ENCODE measurements around the gene DCANP1.
A peak's percentile ranks its signal among the peaks of the same experiment; 100 is the strongest.

The DCANP1 gene

DNA sequence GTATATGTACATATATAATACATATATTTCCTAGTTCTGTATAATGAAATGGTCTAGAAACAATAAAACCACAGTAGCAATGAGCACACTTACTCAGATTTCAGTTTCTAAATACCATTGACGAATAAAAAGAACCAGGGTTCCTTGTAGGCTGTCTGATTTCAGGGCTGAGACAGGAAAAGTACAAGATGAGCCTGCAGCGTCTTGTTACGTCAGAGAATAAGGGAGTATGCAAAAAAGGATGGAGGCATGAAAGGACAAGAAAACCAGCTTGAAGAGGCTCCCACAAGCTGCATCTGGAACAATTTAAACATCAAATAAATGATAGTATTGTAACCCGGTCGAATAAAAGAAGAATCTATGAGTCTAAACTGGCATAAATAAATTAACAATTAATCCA lies 22.8 kb upstream of the DCANP1 start:
- TF ChIP-seq GATA1 (IDR thresholded peaks at IDR 0.05; ENCODE audit: low read depth, low read length), result no peak
- no peak for TF ChIP-seq POLR2A (IDR thresholded peaks at IDR 0.05; ENCODE audit: low read length)
- no peak for DNase-seq

DNA sequence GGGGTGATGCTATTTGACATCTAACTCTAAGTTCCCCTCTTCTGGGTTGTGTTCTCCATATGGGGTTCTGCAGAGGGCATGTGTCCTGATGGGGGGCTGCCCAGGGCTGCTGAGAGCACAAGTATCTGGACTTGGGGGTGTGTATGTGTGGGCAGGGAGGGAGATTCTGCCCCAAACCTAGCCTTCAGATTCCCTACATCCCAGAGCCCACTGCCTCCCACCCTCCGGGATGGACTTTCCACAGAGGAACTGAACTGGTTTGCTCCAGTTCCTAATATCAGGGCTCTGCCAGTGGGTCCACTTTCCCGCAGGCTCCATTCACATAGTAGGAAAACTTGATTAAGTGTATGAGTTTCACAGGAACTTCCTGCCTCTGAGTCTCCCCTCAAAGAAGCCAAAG lies 21.4 kb upstream of the DCANP1 start:
- no peak for DNase-seq
- TF ChIP-seq POLR2A (IDR thresholded peaks at IDR 0.05; ENCODE audit: low read length), result no peak
- no peak for TF ChIP-seq GATA1 (IDR thresholded peaks at IDR 0.05; ENCODE audit: low read depth, low read length)

DNA sequence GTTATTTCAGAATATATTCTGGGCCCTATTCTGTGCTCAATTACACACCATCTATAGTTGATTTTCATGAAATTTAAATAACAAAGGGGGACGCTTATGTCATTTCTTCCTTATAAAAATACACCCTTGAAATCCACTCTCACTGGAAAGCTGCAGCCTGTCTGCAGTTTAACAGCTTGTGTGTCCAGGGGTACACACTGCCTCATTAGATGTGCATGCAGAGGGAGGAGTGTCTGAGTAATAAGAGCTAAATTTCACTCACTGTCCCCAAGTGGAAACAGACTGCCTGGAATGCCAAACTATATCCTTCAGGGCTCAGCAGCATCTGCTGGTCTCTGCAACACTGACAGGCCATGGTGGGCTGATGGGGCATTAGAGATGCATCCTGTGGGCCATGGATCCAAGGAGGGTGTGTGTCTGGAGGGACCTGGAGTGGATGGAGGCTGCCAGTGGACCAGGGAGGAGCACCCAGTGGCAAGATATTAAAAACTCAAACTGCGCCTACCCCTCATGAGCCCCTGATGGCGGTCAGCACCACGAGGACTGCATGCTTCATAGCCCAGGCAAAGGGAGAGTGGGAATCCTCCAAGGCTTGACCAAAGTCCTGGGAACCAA lies 20.8 kb upstream of the DCANP1 start:
- no peak for DNase-seq
- TF ChIP-seq POLR2A (IDR thresholded peaks at IDR 0.05; ENCODE audit: low read length), result no peak
- TF ChIP-seq GATA1 (IDR thresholded peaks at IDR 0.05; ENCODE audit: low read depth, low read length), result no peak

DNA sequence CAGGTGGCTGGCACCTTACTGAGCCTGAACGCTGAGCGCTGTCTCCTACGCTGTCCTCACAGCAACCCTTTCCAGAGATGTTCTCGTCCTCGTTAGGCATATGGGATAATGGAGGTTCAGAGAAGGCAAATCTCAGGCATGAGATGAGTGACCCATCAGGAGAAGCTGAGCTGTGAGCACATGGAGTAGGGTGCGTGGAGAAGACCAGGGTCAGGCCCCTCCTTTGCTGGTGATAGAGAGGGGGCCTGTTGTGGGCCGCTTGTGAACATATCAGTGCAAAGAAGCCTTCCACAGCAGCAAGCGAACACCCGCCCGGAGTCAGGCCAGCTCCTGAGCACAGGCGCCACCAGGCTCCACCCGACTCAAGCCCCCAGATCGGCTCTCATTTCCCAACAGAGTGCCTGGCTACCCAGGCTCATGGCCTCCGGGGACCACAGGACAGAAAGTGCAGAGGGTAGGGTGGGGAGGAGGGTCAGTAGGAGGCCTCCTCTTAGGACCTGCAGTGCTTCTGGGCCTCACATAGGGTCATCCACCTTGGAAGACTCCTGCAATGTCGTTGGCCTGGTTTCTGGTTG lies 20.0 kb upstream of the DCANP1 start:
- TF ChIP-seq POLR2A (IDR thresholded peaks at IDR 0.05; ENCODE audit: low read length) (no peak), GATA1 (IDR thresholded peaks at IDR 0.05; ENCODE audit: low read depth, low read length) (no peak)
- DNase-seq, result no peak

DNA sequence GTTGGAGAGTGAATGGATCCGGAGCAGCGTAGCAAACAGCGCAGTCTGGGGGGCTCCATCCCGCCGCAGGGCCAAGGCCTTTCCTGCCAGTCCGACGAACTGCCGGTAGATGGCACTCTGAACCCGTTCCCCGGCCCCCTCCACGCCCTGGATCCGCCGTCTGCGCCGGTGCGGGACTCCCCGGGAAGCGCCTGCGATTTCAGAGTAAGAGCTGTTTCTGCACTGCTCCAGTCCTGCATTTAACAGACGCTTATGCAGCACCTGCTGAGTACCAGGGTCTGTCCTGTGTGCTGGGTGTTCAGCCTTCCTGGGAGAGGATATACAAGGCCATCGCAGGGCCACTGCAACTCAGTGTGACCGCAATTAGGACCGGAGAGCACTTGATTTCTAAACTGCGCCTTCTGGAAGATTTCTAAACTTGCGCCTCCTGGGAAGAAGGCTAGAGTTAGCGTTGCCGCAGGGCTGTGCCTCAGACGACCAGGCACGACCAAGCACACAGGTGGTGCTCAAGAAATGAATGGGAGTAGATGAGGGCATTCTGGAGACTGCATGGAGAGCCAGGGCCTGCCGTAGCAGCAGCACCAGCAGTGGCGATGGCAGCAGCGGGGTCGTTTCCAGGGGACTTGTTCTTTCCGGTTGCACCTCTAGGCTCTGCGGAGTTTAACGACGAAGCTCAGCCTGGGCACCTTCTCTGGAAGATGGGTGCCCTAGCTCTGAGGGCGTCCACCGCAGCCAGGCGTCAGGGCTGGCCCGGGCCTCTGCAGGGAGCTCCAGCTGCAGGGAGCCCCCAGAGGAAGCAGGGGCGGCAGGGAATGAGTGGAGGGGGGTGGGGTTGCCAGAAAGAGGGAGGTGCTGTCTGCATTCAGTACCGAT lies 19.3 kb upstream of the DCANP1 start:
- TF ChIP-seq GATA1 (IDR thresholded peaks at IDR 0.05; ENCODE audit: low read depth, low read length) (no peak), POLR2A (IDR thresholded peaks at IDR 0.05; ENCODE audit: low read length) (no peak)
- peak; percentile 78 to 86 for DNase-seq

DNA sequence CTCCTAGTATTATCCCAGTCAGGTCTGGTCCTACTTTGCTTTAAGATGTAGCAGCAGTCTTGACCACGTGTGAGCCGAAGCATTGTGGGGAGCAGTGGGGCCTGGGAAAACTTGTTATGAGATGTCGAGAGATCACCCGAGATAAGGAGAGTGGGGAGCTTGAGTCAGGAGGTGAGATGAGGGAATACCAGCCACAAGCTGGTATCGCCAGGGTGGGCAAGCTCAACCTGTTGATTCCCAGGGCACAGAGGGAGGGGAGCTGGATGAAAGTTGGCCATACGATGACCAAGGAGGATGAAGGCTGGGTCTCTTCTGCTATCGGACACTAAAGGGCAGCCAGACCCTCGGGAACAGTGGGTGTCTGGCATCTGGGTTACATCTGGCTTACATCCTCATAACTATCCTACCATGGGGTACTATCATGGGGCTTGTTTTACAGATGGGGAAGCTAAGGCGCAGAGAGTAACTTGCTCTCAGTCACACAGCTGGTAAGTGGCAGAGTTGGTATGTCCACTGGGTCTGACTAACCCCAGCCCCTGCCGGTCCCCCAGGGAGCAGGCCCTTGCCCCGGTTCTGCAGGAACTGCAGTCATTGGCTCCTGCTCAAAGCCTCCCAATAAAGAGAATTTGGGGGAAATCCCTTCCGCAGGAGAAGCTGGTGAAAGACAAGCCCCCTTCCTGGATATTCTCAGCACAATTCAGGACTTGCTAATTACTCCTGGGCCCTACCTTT lies 18.4 kb upstream of the DCANP1 start:
- no peak for DNase-seq
- TF ChIP-seq GATA1 (IDR thresholded peaks at IDR 0.05; ENCODE audit: low read depth, low read length), result no peak
- no peak for TF ChIP-seq POLR2A (IDR thresholded peaks at IDR 0.05; ENCODE audit: low read length)

DNA sequence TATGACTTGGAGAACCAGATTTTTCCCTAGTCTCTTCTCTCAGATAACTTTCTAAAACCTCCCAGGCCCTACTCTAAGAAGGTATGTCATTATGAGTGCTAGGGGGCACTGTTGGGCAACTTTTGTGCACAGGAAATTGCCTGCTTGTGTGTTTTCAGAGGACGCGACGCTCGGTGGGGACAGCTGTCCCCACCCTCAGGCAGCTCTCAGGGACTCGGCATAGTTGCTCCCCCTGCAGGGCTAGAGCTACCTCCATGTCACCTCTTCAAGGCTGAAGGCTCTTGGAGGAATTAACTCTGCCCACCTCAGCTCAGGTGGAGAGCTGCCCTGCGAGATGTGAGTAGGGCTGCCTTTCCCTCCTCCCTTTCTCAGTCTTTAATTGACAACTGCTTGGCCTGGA lies 15.2 kb upstream of the DCANP1 start:
- DNase-seq, result peak; percentile 85 to 88
- TF ChIP-seq POLR2A (IDR thresholded peaks at IDR 0.05; ENCODE audit: low read length) (no peak), GATA1 (IDR thresholded peaks at IDR 0.05; ENCODE audit: low read depth, low read length) (no peak)

DNA sequence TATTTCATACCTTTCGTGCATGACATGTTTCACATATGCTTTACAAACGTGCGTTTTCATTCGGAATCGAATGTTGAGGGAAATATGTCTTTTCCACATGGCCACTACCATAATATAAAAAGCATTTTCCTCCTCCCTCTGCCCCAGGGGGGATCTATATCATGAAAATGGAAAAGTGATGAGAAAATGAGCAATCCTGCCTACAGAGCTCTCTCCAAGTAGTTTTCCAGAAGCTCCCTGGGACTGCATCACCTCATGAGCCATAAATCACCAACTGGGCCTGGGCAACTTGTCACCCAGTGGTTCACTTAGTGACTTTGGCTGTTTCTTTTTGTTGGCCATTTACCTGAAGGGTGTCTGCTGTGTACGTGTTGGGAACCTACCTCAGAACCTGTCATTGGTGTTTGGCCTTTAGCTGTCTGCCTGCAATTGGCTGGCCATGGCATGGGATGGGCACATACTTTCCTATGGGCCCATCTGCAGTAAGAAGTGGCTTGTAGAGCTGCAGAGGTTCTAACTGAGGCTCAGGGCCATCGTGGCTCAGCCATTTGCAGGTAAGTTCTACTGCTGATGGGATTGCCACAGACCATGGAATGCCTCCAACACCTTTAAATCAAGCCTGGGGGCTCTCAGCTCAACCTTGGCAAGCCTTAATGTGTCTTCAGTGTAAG lies 14.5 kb upstream of the DCANP1 start:
- no peak for DNase-seq
- TF ChIP-seq POLR2A (IDR thresholded peaks at IDR 0.05; ENCODE audit: low read length), result no peak
- no peak for TF ChIP-seq GATA1 (IDR thresholded peaks at IDR 0.05; ENCODE audit: low read depth, low read length)

DNA sequence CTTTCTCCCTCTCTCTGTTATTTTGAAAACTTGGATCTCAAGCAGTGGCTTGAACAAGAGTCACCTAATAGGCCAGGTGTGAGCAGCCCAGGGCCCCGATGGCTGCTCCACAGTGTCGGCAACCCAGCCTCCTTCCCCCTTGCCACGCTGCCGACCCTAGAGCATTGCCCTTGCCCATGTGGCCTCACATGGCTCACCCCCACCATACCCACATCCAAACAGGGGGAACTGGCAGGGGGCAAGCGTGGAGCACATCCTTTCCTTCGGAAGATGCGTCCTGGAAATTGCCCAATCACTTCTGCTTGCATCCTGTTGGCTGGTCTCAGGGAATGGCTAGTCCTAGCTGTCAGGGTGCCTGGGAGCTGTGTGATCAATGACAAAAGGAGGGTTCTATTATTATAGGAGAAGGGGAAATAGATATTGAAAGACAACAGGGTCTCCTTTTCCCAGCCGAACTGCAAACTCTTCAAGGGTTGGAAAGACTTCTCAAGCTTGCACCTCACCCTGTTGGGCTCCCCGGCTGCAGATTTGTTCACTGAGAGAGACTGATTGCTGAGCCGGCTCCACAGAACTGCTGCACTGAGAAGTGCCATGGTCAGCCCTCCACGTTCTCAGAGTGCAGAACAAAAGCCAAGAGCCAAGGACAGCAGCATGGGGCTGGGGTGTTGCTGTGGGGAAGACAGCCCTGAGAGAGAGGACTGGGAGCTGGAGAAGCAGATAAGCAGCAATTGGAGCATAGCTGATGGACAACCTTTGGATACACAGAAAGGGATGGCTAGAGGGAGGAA lies 13.3 kb upstream of the DCANP1 start:
- TF ChIP-seq POLR2A (IDR thresholded peaks at IDR 0.05; ENCODE audit: low read length), result no peak
- TF ChIP-seq GATA1 (IDR thresholded peaks at IDR 0.05; ENCODE audit: low read depth, low read length), result no peak

DNA sequence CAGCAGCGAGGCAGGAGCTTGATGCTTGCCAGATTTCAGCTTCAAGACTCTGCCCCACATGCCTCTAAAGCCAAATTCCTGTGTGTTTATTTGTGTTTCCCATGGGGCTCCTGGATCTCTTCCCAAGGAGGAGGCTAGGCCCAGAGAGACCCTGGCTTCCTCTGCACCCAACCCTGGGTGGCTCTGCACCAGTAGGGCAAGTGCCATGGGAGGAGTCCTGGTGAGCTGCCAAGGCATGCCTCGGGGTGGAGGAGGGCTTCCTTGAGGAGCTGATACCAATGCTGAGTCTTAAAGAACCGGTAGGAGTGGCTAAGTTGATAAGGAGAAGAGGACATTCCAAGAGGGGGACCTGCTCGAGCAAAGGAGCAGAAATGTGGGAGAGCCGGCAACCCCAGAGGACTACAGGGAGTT lies 11.8 kb upstream of the DCANP1 start:
- TF ChIP-seq POLR2A (IDR thresholded peaks at IDR 0.05; ENCODE audit: low read length), result peak; percentile 28
- no peak for TF ChIP-seq GATA1 (IDR thresholded peaks at IDR 0.05; ENCODE audit: low read depth, low read length)

More for the DNA sequence above, 13.3 kb upstream of the DCANP1 start:
- DNase-seq, result no peak

DNA sequence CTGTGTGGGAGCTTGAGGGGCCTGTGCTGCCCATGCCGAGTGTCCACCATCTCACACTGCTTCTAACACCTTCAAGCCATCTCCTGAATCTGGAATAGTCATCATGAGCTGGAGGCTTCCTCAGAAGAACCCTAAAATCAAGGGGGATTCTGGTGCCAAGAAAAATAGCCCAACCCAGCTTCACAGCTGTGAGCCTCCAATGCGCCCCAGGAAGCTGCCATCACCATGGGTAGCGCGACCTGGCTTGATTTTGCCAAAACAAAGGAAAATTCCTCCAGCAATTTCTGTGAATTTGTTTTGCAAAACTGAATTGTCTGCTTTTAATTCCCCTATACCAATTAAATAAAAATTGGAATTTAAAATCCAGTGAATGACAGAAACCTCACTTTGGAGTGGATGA lies 11.2 kb upstream of the DCANP1 start:
- DNase-seq, result no peak
- TF ChIP-seq GATA1 (IDR thresholded peaks at IDR 0.05; ENCODE audit: low read depth, low read length), result no peak
- TF ChIP-seq POLR2A (IDR thresholded peaks at IDR 0.05; ENCODE audit: low read length), result no peak

More for the DNA sequence above, 11.8 kb upstream of the DCANP1 start:
- DNase-seq, result peak; percentile 76 to 77

DNA sequence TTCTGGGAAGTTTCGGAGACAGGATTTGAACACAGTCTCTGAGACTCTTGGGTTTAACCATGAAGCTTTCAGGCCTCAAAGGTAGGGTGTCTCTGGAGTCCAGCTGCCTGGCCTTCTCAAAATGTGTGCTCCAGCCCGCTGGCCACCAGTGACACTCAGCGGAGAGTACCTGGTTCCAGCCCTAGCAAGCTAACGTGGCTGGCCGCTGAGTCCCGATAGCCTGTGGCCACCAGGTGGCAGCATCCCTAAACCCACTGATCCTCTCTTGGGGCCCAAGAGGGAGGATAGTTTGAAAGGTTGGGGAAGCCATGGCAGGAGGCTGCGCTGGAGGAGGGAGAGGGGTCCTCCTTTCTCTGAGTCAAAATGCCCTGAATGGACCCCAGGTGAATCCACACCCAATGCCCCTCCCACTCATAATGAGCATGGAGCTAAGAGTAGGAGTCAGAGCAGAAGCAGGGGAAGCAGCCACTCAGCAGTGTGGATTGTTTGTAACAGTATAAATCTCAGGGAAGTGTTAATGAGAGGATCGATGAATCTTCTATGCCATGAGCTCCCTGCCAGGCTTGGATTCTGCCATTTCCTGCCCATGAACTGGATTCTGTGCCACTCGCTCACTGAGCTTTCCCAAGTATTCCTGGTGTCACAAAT lies 10.4 kb upstream of the DCANP1 start:
- TF ChIP-seq POLR2A (IDR thresholded peaks at IDR 0.05; ENCODE audit: low read length) (no peak), GATA1 (IDR thresholded peaks at IDR 0.05; ENCODE audit: low read depth, low read length) (no peak)
- peak; percentile 79 to 84 for DNase-seq

Measured in erythroblast (primary cell).